ENCODE data around the gene KCND3. TPM values are rescaled to one million over a fixed set of nuclear protein-coding genes. Genes with fewer than 3 reads are reported as not detected.
A peak's percentile ranks its signal among the peaks of the same experiment; 100 is the strongest.

The KCND3 gene
- total RNA-seq, 5 donors from 2014 or later (not counting 1 experiment from before 2014, with no cell fraction given): not detected

GRCh38 chr1:111906816-111907215, 82.7 kb downstream of the KCND3 start:
- Mint-ChIP-seq H3K9me3 (no peaks in the 10 kb centered on the region), H3K4me3 (no peak overlapping the region), H3K36me3 (no peaks in the 10 kb centered on the region), H3K27ac (no peak overlapping the region), H3K4me1 (no peaks in the 10 kb centered on the region), H3K27me3 (peaks cover 42 to 52% of the 10 kb centered on the region in 2 donors)
- DNase-seq (no peak), ATAC-seq (replicated peaks in 1 of 4) (no peak)
- peaks cover 3 to 45% of the 10 kb centered on the region in 2 experiments for H3K27me3 ChIP-seq (replicated peaks in 1 of 2; ENCODE audit: control insufficient read depth in 2 of 2, extremely low read depth in 1 of 2, insufficient read depth in 2 of 2, low read length in 1 of 2)
- no peaks in the 10 kb centered on the region for H3K4me1 ChIP-seq (ENCODE audit: control insufficient read depth in 1 of 2, extremely low read depth in 1 of 2, insufficient read depth in 2 of 2, low read length in 2 of 2)
- H3K4me3 ChIP-seq (ENCODE audit: control insufficient read depth in 1 of 2, extremely low read depth in 1 of 2, low read length in 1 of 2): no peak overlapping the region
- no peaks in the 10 kb centered on the region for H3K36me3 ChIP-seq (ENCODE audit: control insufficient read depth in 2 of 2, extremely low read depth in 1 of 2, insufficient read depth in 1 of 2, low read length in 1 of 2)
- H3K9me3 ChIP-seq: no peaks in the 10 kb centered on the region
- H3K27ac ChIP-seq (ENCODE audit: low read length): no peak overlapping the region
- POLR2A ChIA-PET: no interaction called here
- CTCF ChIA-PET: interaction anchor here in 1 of 2 donors (1.0 kb wide), 1 partner anchor 156 kb away, joined by 3 read pairs; no protein-coding TSS in a partner anchor
- WGBS (ENCODE audit: insufficient coverage): no CpG with 5 or more reads among the region's 1 CpG

GRCh38 chr1:111906111-111906510, 83.4 kb downstream of the KCND3 start:
- Mint-ChIP-seq H3K27ac (no peak overlapping the region), H3K9me3 (no peaks in the 10 kb centered on the region), H3K27me3 (peaks cover 41 to 50% of the 10 kb centered on the region in 2 donors), H3K4me1 (no peaks in the 10 kb centered on the region), H3K36me3 (no peaks in the 10 kb centered on the region), H3K4me3 (no peak overlapping the region)
- H3K4me1 ChIP-seq (ENCODE audit: control insufficient read depth in 1 of 2, extremely low read depth in 1 of 2, insufficient read depth in 2 of 2, low read length in 2 of 2): no peaks in the 10 kb centered on the region
- DNase-seq: no peak
- H3K4me3 ChIP-seq (ENCODE audit: control insufficient read depth in 1 of 2, extremely low read depth in 1 of 2, low read length in 1 of 2): no peak overlapping the region
- WGBS (ENCODE audit: insufficient coverage): 91% methylated on average over 3 of the region's 4 CpGs
- H3K9me3 ChIP-seq: no peaks in the 10 kb centered on the region
- ChIA-PET POLR2A (no interaction called here), CTCF (interaction anchor here in 1 of 2 donors (1.0 kb wide), 1 partner anchor 157 kb away, joined by 3 read pairs; no protein-coding TSS in a partner anchor)
- H3K36me3 ChIP-seq (ENCODE audit: control insufficient read depth in 2 of 2, extremely low read depth in 1 of 2, insufficient read depth in 1 of 2, low read length in 1 of 2): no peaks in the 10 kb centered on the region
- H3K27me3 ChIP-seq (replicated peaks in 1 of 2; ENCODE audit: control insufficient read depth in 2 of 2, extremely low read depth in 1 of 2, insufficient read depth in 2 of 2, low read length in 1 of 2): peaks cover 3 to 43% of the 10 kb centered on the region in 2 experiments
- no peak overlapping the region for H3K27ac ChIP-seq (ENCODE audit: low read length)
- ATAC-seq (replicated peaks in 1 of 4): no peak

GRCh38 chr1:111904478-111905218, 84.8 kb downstream of the KCND3 start:
- CTCF ChIA-PET: no interaction called here
- 28% methylated on average over 10 of the region's 20 CpGs for WGBS (ENCODE audit: insufficient coverage)
- POLR2A ChIA-PET: no interaction called here
- H3K27me3 Mint-ChIP-seq: peaks cover 28 to 37% of the 10 kb centered on the region in 2 donors
- no peaks in the 10 kb centered on the region for H3K9me3 Mint-ChIP-seq
- Histone ChIP-seq H3K4me1 (ENCODE audit: control insufficient read depth in 1 of 2, extremely low read depth in 1 of 2, insufficient read depth in 2 of 2, low read length in 2 of 2) (no peaks in the 10 kb centered on the region), H3K36me3 (ENCODE audit: control insufficient read depth in 2 of 2, extremely low read depth in 1 of 2, insufficient read depth in 1 of 2, low read length in 1 of 2) (no peaks in the 10 kb centered on the region), H3K9me3 (no peaks in the 10 kb centered on the region), H3K27ac (ENCODE audit: low read length) (no peak overlapping the region), H3K4me3 (ENCODE audit: control insufficient read depth in 1 of 2, extremely low read depth in 1 of 2, low read length in 1 of 2) (peak overlapping the region in 1 of 2 donors; percentile 7), H3K27me3 (replicated peaks in 1 of 2; ENCODE audit: control insufficient read depth in 2 of 2, extremely low read depth in 1 of 2, insufficient read depth in 2 of 2, low read length in 1 of 2) (peaks cover 3 to 41% of the 10 kb centered on the region in 2 experiments)
- no peaks in the 10 kb centered on the region for H3K4me1 Mint-ChIP-seq
- ATAC-seq (replicated peaks in 1 of 4) (no peak), DNase-seq (no peak)
- no peak overlapping the region for H3K27ac Mint-ChIP-seq
- no peaks in the 10 kb centered on the region for H3K36me3 Mint-ChIP-seq
- no peak overlapping the region for H3K4me3 Mint-ChIP-seq

- ChIA-PET POLR2A (no interaction called here), CTCF (interaction anchor here in 1 of 2 donors (0.6 kb wide), 1 partner anchor 295 kb away, joined by 4 read pairs; no protein-coding TSS in a partner anchor)
- Histone ChIP-seq H3K4me1 (ENCODE audit: control insufficient read depth in 1 of 2, extremely low read depth in 1 of 2, insufficient read depth in 2 of 2, low read length in 2 of 2) (no peaks in the 10 kb centered on the region), H3K4me3 (ENCODE audit: control insufficient read depth in 1 of 2, extremely low read depth in 1 of 2, low read length in 1 of 2) (no peak overlapping the region), H3K9me3 (no peaks in the 10 kb centered on the region), H3K27me3 (replicated peaks in 1 of 2; ENCODE audit: control insufficient read depth in 2 of 2, extremely low read depth in 1 of 2, insufficient read depth in 2 of 2, low read length in 1 of 2) (peaks cover 0 to 41% of the 10 kb centered on the region in 2 experiments), H3K36me3 (ENCODE audit: control insufficient read depth in 2 of 2, extremely low read depth in 1 of 2, insufficient read depth in 1 of 2, low read length in 1 of 2) (no peaks in the 10 kb centered on the region), H3K27ac (ENCODE audit: low read length) (no peak overlapping the region)
- H3K27me3 Mint-ChIP-seq: peaks cover 21 to 30% of the 10 kb centered on the region in 2 donors
- ATAC-seq (replicated peaks in 1 of 4) (no peak), DNase-seq (no peak)
- no peak overlapping the region for H3K27ac Mint-ChIP-seq
- no peaks in the 10 kb centered on the region for H3K4me1 Mint-ChIP-seq
- H3K36me3 Mint-ChIP-seq: no peaks in the 10 kb centered on the region
- no peaks in the 10 kb centered on the region for H3K9me3 Mint-ChIP-seq
- WGBS (ENCODE audit: insufficient coverage): 96% methylated on average over 3 of the region's 3 CpGs
- H3K4me3 Mint-ChIP-seq: no peak overlapping the region
Observed at GRCh38 chr1:111903871-111904449, 85.5 kb downstream of the KCND3 start.

- Mint-ChIP-seq H3K27me3 (peaks cover 17 to 28% of the 10 kb centered on the region in 2 donors), H3K27ac (no peak overlapping the region)
- CTCF ChIA-PET: interaction anchor here in 1 of 2 donors (0.6 kb wide), 1 partner anchor 296 kb away, joined by 4 read pairs; no protein-coding TSS in a partner anchor
Observed at GRCh38 chr1:111903148-111903870, 86.2 kb downstream of the KCND3 start.

GRCh38 chr1:111895469-111895868, 94.0 kb downstream of the KCND3 start:
- H3K4me3 ChIP-seq (ENCODE audit: control insufficient read depth in 1 of 2, extremely low read depth in 1 of 2, low read length in 1 of 2): no peak overlapping the region
- ATAC-seq (replicated peaks in 1 of 4): no peak
- H3K4me1 Mint-ChIP-seq: no peaks in the 10 kb centered on the region
- peaks cover 17 to 18% of the 10 kb centered on the region in 2 donors for H3K27me3 Mint-ChIP-seq
- H3K27ac Mint-ChIP-seq: no peak overlapping the region
- peaks cover 2 to 40% of the 10 kb centered on the region in 2 experiments for H3K27me3 ChIP-seq (replicated peaks in 1 of 2; ENCODE audit: control insufficient read depth in 2 of 2, extremely low read depth in 1 of 2, insufficient read depth in 2 of 2, low read length in 1 of 2)
- CTCF ChIA-PET: no interaction called here
- H3K9me3 ChIP-seq: no peaks in the 10 kb centered on the region
- no peaks in the 10 kb centered on the region for H3K9me3 Mint-ChIP-seq
- H3K4me3 Mint-ChIP-seq: no peak overlapping the region
- WGBS (ENCODE audit: insufficient coverage): 51% methylated on average over 15 of the region's 16 CpGs
- H3K27ac ChIP-seq (ENCODE audit: low read length): no peak overlapping the region
- POLR2A ChIA-PET: no interaction called here
- no peaks in the 10 kb centered on the region for H3K36me3 Mint-ChIP-seq
- no peaks in the 10 kb centered on the region for H3K4me1 ChIP-seq (ENCODE audit: control insufficient read depth in 1 of 2, extremely low read depth in 1 of 2, insufficient read depth in 2 of 2, low read length in 2 of 2)
- DNase-seq: no peak
- H3K36me3 ChIP-seq (ENCODE audit: control insufficient read depth in 2 of 2, extremely low read depth in 1 of 2, insufficient read depth in 1 of 2, low read length in 1 of 2): no peaks in the 10 kb centered on the region

More at GRCh38 chr1:111903148-111903870, 86.2 kb downstream of the KCND3 start:
- Mint-ChIP-seq H3K36me3 (no peaks in the 10 kb centered on the region), H3K4me3 (no peak overlapping the region), H3K4me1 (no peaks in the 10 kb centered on the region), H3K9me3 (no peaks in the 10 kb centered on the region)
- H3K27ac ChIP-seq (ENCODE audit: low read length): no peak overlapping the region
- ATAC-seq (replicated peaks in 1 of 4) (no peak), DNase-seq (no peak)
- no peak overlapping the region for H3K4me3 ChIP-seq (ENCODE audit: control insufficient read depth in 1 of 2, extremely low read depth in 1 of 2, low read length in 1 of 2)
- no peaks in the 10 kb centered on the region for H3K4me1 ChIP-seq (ENCODE audit: control insufficient read depth in 1 of 2, extremely low read depth in 1 of 2, insufficient read depth in 2 of 2, low read length in 2 of 2)
- peaks cover 0 to 44% of the 10 kb centered on the region in 2 experiments for H3K27me3 ChIP-seq (replicated peaks in 1 of 2; ENCODE audit: control insufficient read depth in 2 of 2, extremely low read depth in 1 of 2, insufficient read depth in 2 of 2, low read length in 1 of 2)
- no peaks in the 10 kb centered on the region for H3K9me3 ChIP-seq
- H3K36me3 ChIP-seq (ENCODE audit: control insufficient read depth in 2 of 2, extremely low read depth in 1 of 2, insufficient read depth in 1 of 2, low read length in 1 of 2): no peaks in the 10 kb centered on the region
- POLR2A ChIA-PET: no interaction called here
- 90% methylated on average over 2 of the region's 4 CpGs for WGBS (ENCODE audit: insufficient coverage)

Data from T-cell (primary cell).